Heart left ventricle (tissue), 13 donors: Measurements from ENCODE around the gene URB2.

Source experiments
- CTCF ChIP-seq, 12 donors: fragments of 200-600 bp; sonication (generic) in 4 of 12; IDR thresholded peaks; one replicate each; pipeline versions ENCODE4 v1.5.0 to v1.8.0; 2018 to 2022; ENCODE audit warnings: antibody characterized with exemption in 12 of 12, mild to moderate bottlenecking in 5 of 12
- POLR2A ChIP-seq, 2 donors: fragments of 450-650 bp; IDR thresholded peaks; one replicate each; pipeline ENCODE4 v1.6.1; 2017; ENCODE audit warnings: antibody characterized with exemption in 2 of 2, mild to moderate bottlenecking in 2 of 2, moderate library complexity in 2 of 2
- donor health status: ischemic (EF 13 %, LVEDD 7.1; RV severe dilation, severe dysfunction).
- donor health status: DM: no; HTN: yes; CAD: no.
- donor health status: DM: no; HTN: no; CAD: no.
- donor health status: ischemic (EF 25% LVEDD 6.9; RV normal size, moderate dysfunction).
- donor health status: ischemic (EF 25% LVEDD 5.7; RV mildly dilated, moderate dysfunction).
- donor health status: ischemic (EF 35%, LVEDD 5.7; RV mildly dilated, moderate dysfunction).
- donor health status: nonischemic (EF 11% LVEDD 7.7; RV severe dilation, severe dysfunction).
- donor health status: DM: yes; HTN: yes; CAD: no.
- donor health status: PGD.
- donor health status: ischemic (EF 29% LVEDD 5.4; RV normal size, mild dysfunction).
- donor health status: nonischemic (EF 23%, LVEDD 6.1; RV moderate dilation, normal function).

GRCh38 chr1:229704157-229704556, 78.1 kb downstream of the URB2 start:
- no peak for TF ChIP-seq CTCF (IDR thresholded peaks at IDR 0.05)
- no peak for TF ChIP-seq POLR2A (IDR thresholded peaks at IDR 0.05)
